H1 (cell line): ENCODE data around the gene HBD. TPM values are rescaled to one million over a fixed set of nuclear protein-coding genes. Genes with fewer than 3 reads are reported as not detected.

ENCODE experiments used
- CHD7 ChIP-seq: fragments of 300-600 bp; sonication (generic); IDR thresholded peaks from 2 replicates; pipeline ENCODE4 v1.7.1; 2012; ENCODE audit warnings: low read length, moderate library complexity, mild to moderate bottlenecking, inconsistent platforms; ENCODE audit not compliant: insufficient replicate concordance
- NANOG ChIP-seq: IDR thresholded peaks from 2 replicates; pipeline ENCODE4 v1.6.1; 2011; ENCODE audit warnings: low read length, low read depth, mild to moderate bottlenecking, inconsistent platforms; ENCODE audit not compliant: insufficient read depth, poor library complexity, severe bottlenecking
- TCF12 ChIP-seq: IDR thresholded peaks from 2 replicates; pipeline ENCODE4 v1.6.1; 2011; ENCODE audit warnings: low read depth, mild to moderate bottlenecking, low read length
- polyA plus RNA-seq, 7 experiments: library from polyadenylated mRNA; depleted of rRNA in 3 of 7; stranded (reverse) in 5 of 7; unstranded in 2 of 7; fragments of >200 nt in 5 of 7; fragments of 200-250 nt in 2 of 7; gene quantifications; 1 replicate in 5 of 7; 2 replicates in 1 of 7; 4 replicates in 1 of 7; pipeline versions ENCODE4 v1.2.1 to v1.2.3, GENCODE V29; 2011 to 2013; ENCODE audit warnings: missing spikeins in 2 of 7, mixed read lengths in 2 of 7
- total RNA-seq: library from RNA; stranded (reverse); fragmentation: NEBNext Ultra II Directional; extraction: Animal tissue kit (Norgen Biotek cat#: 25700); gene quantifications from 2 replicates; pipeline ENCODE4 v1.2.1, GENCODE V29; 2021

HBD gene
- total and polyA plus RNA-seq, 2 of the 8 experiments (the other 6 are each of a cell fraction or from before 2014, with no cell fraction given) = not detected

DNA sequence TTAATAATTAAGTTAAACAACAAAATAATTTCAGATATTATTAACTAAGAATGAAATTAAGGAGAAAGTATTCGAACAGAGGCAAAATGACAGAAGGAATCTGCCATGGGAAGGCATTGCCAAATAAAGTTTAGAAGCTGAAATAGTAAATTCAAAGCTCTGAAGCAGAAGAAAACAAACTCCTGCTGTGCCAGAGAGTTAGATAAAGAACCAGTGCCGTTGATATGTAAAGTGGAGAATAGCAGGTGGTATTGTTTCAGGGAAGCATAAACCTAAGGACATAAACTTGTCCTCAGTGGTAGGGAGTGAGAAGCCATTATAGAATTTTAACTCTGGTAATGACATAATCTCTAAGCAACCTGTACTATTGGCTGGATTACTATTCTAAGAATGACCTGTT is 23.0 kb upstream of the HBD start (continued):
- peak; percentile 83 for TF ChIP-seq CHD7
- TF ChIP-seq TCF12 = peak; percentile 71
- peak; percentile 73 for TF ChIP-seq NANOG
